HG03575 (cell line): ENCODE measurements around the gene MAP4K4.

Experiments
- ATAC-seq: cut with Tn5 transposase; IDR thresholded peaks from one replicate; pipeline ENCODE4 v1.9.1; 2021; ENCODE audit not compliant: unreplicated experiment, insufficient number of reproducible peaks, low FRiP score; ENCODE audit errors: extremely low read depth

The MAP4K4 gene

GRCh38 chr2:101777337-101777736 lies 79.8 kb downstream of the MAP4K4 start:
- no peak for ATAC-seq

- no peak for ATAC-seq
Measured at GRCh38 chr2:101778102-101778501, 80.6 kb downstream of the MAP4K4 start.

- no peak for ATAC-seq
Measured at GRCh38 chr2:101779190-101779589, 81.7 kb downstream of the MAP4K4 start.

- ATAC-seq: no peak
Measured at GRCh38 chr2:101779656-101780055, 82.1 kb downstream of the MAP4K4 start.

GRCh38 chr2:101781326-101781725 lies 83.8 kb downstream of the MAP4K4 start:
- no peak for ATAC-seq

- ATAC-seq: no peak
Measured at GRCh38 chr2:101781791-101782426, 84.4 kb downstream of the MAP4K4 start.

- ATAC-seq: no peak
Measured at GRCh38 chr2:101782427-101782792, 84.9 kb downstream of the MAP4K4 start.

GRCh38 chr2:101787097-101787496 lies 89.6 kb downstream of the MAP4K4 start:
- ATAC-seq: no peak

GRCh38 chr2:101788565-101788964 lies 91.1 kb downstream of the MAP4K4 start:
- ATAC-seq: no peak

- no peak for ATAC-seq
Measured at GRCh38 chr2:101788995-101789970, 91.8 kb downstream of the MAP4K4 start.

GRCh38 chr2:101790416-101790815 lies 92.9 kb downstream of the MAP4K4 start:
- no peak for ATAC-seq

GRCh38 chr2:101790857-101791256 lies 93.3 kb downstream of the MAP4K4 start:
- ATAC-seq: no peak

GRCh38 chr2:101792208-101792607 lies 94.7 kb downstream of the MAP4K4 start:
- ATAC-seq: no peak

- ATAC-seq: no peak
Measured at GRCh38 chr2:101793277-101793969, 95.9 kb downstream of the MAP4K4 start.

- no peak for ATAC-seq
Measured at GRCh38 chr2:101794141-101794540, 96.6 kb downstream of the MAP4K4 start.

GRCh38 chr2:101795033-101795432 lies 97.5 kb downstream of the MAP4K4 start:
- no peak for ATAC-seq

GRCh38 chr2:101796825-101797600 lies 99.5 kb downstream of the MAP4K4 start:
- no peak for ATAC-seq

GRCh38 chr2:101801496-101801895 lies 104.0 kb downstream of the MAP4K4 start:
- ATAC-seq: no peak

- ATAC-seq: no peak
Measured at GRCh38 chr2:101802329-101802728, 104.8 kb downstream of the MAP4K4 start.
